Endothelial cell of umbilical vein (primary cell): ENCODE results near the gene PDE7B. TPM values are rescaled to one million over a fixed set of nuclear protein-coding genes. Genes with fewer than 3 reads are reported as not detected.

ENCODE experiments used
- BruUV-seq: library from RNA; stranded (reverse); fragments of 400-500 nt; replicated peaks from 2 replicates; lab custom pipeline; 2021; lab: Mats Ljungman, UMichigan
- CTCF ChIA-PET: fragments of 300-600, 350-600 bp; sonication (Branson Sonifier 250); formaldehyde crosslinking; loops from one replicate; lab custom pipeline; 2021; ENCODE audit warnings: antibody characterized with exemption, inconsistent platforms; lab: Charles Lee
- POLR2A ChIA-PET: fragments of 300-600, 350-600 bp; sonication (Branson Sonifier 250); formaldehyde crosslinking; loops from one replicate; lab custom pipeline; 2021; ENCODE audit warnings: antibody characterized with exemption, inconsistent platforms; lab: Charles Lee
- DNase-seq: peaks from one replicate; pipeline ENCODE4 v3.0.0-alpha.2; 2011; ENCODE audit warnings: low read depth, low spot score
- FAIRE-seq: peaks from 2 replicates; lab custom pipeline; 2011; peaks lifted over from hg19 to GRCh38; lab: Jason Lieb, UNC
- H2AFZ ChIP-seq: 2 replicates; pipeline ENCODE4 v1.6.0; 2012; ENCODE audit warnings: low read depth, low read length, control low read depth, inconsistent platforms
- H3K27ac ChIP-seq: 2 replicates; pipeline ENCODE4 v1.5.1; 2011; ENCODE audit warnings: low read depth, mild to moderate bottlenecking, control low read depth, low read length, moderate library complexity; ENCODE audit not compliant: insufficient read depth
- H3K27me3 ChIP-seq, 2 experiments: 2 replicates each; pipeline versions ENCODE4 v1.6.0 to v1.6.1; 2011; ENCODE audit warnings: low read length in 2 of 2, mixed read lengths in 1 of 2; ENCODE audit not compliant: control insufficient read depth in 2 of 2, insufficient read depth in 2 of 2
- H3K36me3 ChIP-seq, 2 experiments: 2 replicates in 1 of 2; 3 replicates in 1 of 2; pipeline ENCODE4 v1.5.1; 2011; ENCODE audit warnings: low read length in 2 of 2, mild to moderate bottlenecking in 1 of 2, moderate library complexity in 1 of 2; ENCODE audit not compliant: control insufficient read depth in 2 of 2, insufficient read depth in 2 of 2; ENCODE audit errors: extremely low read depth in 1 of 2
- H3K4me1 ChIP-seq: 3 replicates; pipeline ENCODE4 v1.5.1; 2011; ENCODE audit warnings: mild to moderate bottlenecking, low read length; ENCODE audit not compliant: control insufficient read depth, insufficient read depth; ENCODE audit errors: extremely low read depth
- H3K4me2 ChIP-seq: 2 replicates; pipeline ENCODE4 v1.6.1; 2011; ENCODE audit warnings: low read length, control low read depth, mixed read lengths; ENCODE audit not compliant: insufficient read depth
- H3K4me3 ChIP-seq, 3 experiments: fragments of 200-600 bp in 1 of 3; sonication (generic), shearing (Covaris generic) in 1 of 3; replicated peaks in 1 of 3; 2 replicates each; pipeline ENCODE4 v1.5.1; 2011 to 2016; ENCODE audit warnings: control low read depth in 3 of 3, low read length in 3 of 3, mild to moderate bottlenecking in 2 of 3, inconsistent platforms in 1 of 3, low read depth in 1 of 3, moderate library complexity in 1 of 3; ENCODE audit not compliant: insufficient read depth in 1 of 3
- H3K79me2 ChIP-seq: 2 replicates; pipeline ENCODE4 v1.6.0; 2012; ENCODE audit warnings: low read length, inconsistent platforms; ENCODE audit not compliant: control insufficient read depth, insufficient read depth
- H3K9ac ChIP-seq: replicated peaks from 2 replicates; pipeline ENCODE3; 2011; ENCODE audit warnings: low read length, control low read depth; ENCODE audit not compliant: insufficient read depth; ENCODE audit errors: extremely low read depth
- H3K9me1 ChIP-seq: replicated peaks from 3 replicates; pipeline ENCODE4 v1.6.0; 2011; ENCODE audit warnings: mild to moderate bottlenecking, low read length; ENCODE audit not compliant: control insufficient read depth, insufficient read depth; ENCODE audit errors: extremely low read depth
- H3K9me3 ChIP-seq: replicated peaks from 2 replicates; pipeline ENCODE4 v1.5.1; 2012; ENCODE audit warnings: low read length, inconsistent platforms; ENCODE audit not compliant: control insufficient read depth, insufficient read depth
- H4K20me1 ChIP-seq: replicated peaks from 2 replicates; pipeline ENCODE3; 2011; ENCODE audit warnings: mild to moderate bottlenecking, low read length; ENCODE audit not compliant: control insufficient read depth, insufficient read depth; ENCODE audit errors: extremely low read depth
- EZH2 ChIP-seq: IDR thresholded peaks from 2 replicates; pipeline ENCODE4 v1.6.1; 2012; ENCODE audit warnings: borderline replicate concordance, low read depth, mild to moderate bottlenecking, moderate library complexity, low read length, inconsistent platforms; ENCODE audit not compliant: severe bottlenecking
- FOS ChIP-seq: IDR thresholded peaks from 2 replicates; pipeline ENCODE4 v1.6.1; 2011; ENCODE audit warnings: mild to moderate bottlenecking, low read length, moderate library complexity, borderline replicate concordance; ENCODE audit not compliant: insufficient read depth
- GATA2 ChIP-seq: IDR thresholded peaks from 2 replicates; pipeline ENCODE4 v1.7.0; 2011; ENCODE audit warnings: low read depth, mild to moderate bottlenecking, moderate library complexity, mixed read lengths, low read length; ENCODE audit not compliant: insufficient read length, insufficient read depth
- JUN ChIP-seq: IDR thresholded peaks from 2 replicates; pipeline ENCODE4 v1.6.1; 2011; ENCODE audit warnings: borderline replicate concordance, low read depth; ENCODE audit not compliant: insufficient read length, insufficient read depth
- MYC ChIP-seq: IDR thresholded peaks from one replicate; pipeline ENCODE4 v1.6.1; 2011; ENCODE audit warnings: mild to moderate bottlenecking, low read depth, low read length
- dilution Hi-C: fragments of 300-500 bp; cut with MboI; formaldehyde crosslinking; loops from one replicate; pipeline ENCODE4 v1.15.0; 2019; ENCODE audit warnings: low sequenced_read_pairs; ENCODE audit not compliant: extremely low pct_ligation_motif_present
- intact Hi-C: fragments of 100-400 bp; cut with micrococcal nuclease; formaldehyde crosslinking; loops from one replicate; pipeline ENCODE4 v1.10.0; 2022
- polyA plus RNA-seq, 4 experiments: library from polyadenylated mRNA; depleted of rRNA in 3 of 4; stranded (reverse) in 3 of 4; unstranded in 1 of 4; fragments of >200 nt; gene quantifications; 2 replicates each; pipeline versions ENCODE4 v1.2.1 to v1.2.3, GENCODE V29; 2011 to 2012; ENCODE audit warnings: missing spikeins in 1 of 4
- total RNA-seq: library from RNA; stranded (reverse); gene quantifications from 2 replicates; pipeline ENCODE4 v1.2.3, GENCODE V29; 2021
- TF ChIP-seq, protein P1 (sequence below): IDR thresholded peaks from 2 replicates; pipeline ENCODE4 v1.6.1; 2011; ENCODE audit not compliant: insufficient read depth, insufficient read length

The PDE7B gene
- total and polyA plus RNA-seq, 2 donors (not counting 3 experiments of a cell fraction or from before 2014, with no cell fraction given) = 20.6 to 25.1 TPM

DNA sequence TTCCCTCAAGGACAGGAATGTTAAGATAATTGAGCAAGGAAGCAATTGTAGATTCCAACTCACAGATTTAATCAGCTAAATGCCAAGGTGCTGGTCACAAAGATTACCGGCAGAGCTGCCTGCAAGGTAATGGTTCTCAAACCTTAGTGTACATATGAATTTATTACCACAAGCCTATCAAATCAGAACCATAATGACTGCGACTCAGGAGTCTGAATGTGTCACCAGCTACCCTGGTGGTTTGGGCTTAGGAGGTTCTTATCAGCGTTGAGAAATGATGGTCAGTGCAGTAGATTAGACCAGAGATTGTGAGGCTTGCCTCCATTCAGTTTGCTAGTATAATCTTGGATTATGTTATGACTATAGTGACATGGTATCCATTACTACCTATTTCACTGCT lies 319.7 kb downstream of the PDE7B start:
- no TSS peak for BruUV-seq
- H3K27ac ChIP-seq = no peak overlapping the region
- no peaks in the 10 kb centered on the region for H3K9me1 ChIP-seq
- H3K79me2 ChIP-seq = no peaks in the 10 kb centered on the region
- dilution Hi-C loops (no loop called here), intact Hi-C loops (no loop called here)
- H3K4me3 ChIP-seq = no peak overlapping the region
- H3K4me1 ChIP-seq = peaks cover 13% of the 10 kb centered on the region
- H3K27me3 ChIP-seq = no peaks in the 10 kb centered on the region
- DNase-seq = no peak
- no peak for TF ChIP-seq MYC
- no peak for TF ChIP-seq EZH2
- no peak for TF ChIP-seq JUN
- no peak for TF ChIP-seq GATA2
- no peak overlapping the region for H2AFZ ChIP-seq
- H3K9me3 ChIP-seq = no peaks in the 10 kb centered on the region
- no peak overlapping the region for H3K9ac ChIP-seq
- POLR2A ChIA-PET = no interaction called here
- H3K36me3 ChIP-seq = peaks cover 10 to 11% of the 10 kb centered on the region in 2 experiments
- FAIRE-seq = no peak
- no peak overlapping the region for H3K4me2 ChIP-seq
- no peaks in the 10 kb centered on the region for H4K20me1 ChIP-seq
- CTCF ChIA-PET = no interaction called here

DNA sequence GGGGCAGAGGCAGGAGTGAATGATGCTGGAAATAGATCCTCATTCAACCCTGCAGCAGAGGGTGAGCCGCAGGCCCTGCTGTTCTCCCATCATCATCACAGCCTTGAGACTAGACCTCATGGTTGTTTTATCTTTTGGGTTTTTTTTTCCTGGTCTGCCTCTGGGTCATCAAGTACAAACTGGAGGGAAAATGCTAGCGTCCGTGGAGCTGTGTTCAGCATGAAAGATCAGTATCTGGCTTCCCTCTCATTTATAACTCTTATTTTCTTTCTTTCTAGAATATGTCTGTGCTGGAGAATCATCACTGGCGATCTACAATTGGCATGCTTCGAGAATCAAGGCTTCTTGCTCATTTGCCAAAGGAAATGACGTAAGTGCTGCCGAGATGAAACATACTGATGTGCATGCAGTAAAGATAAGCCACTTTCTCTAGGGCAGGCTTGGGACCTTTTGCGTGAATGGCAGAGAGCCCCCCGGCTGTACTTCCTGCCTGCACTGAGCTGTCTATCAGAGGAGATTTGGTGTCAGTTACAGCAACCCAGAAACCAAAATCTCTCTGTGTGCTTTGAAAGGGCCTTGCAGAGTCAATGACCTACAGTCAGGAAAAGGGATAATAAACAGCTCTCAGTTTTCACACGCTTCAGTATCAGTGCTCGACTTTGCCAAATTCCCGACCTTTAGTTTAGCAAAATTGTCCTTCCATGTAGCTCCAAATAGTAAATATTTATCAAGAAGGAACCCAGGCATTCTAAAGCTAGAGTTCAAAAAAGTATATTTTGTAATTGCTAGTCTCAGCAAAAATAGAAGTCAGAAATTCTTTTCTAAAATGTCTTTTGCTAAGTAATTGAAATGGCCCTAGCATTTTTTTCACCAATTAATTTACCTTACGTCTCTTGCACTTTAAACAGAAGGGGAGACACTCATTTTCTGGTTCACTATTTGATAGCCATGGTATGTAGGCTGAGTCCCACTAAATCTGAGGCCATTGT lies 322.3 kb downstream of the PDE7B start:
- peak overlapping the region; percentile 26 for H3K4me2 ChIP-seq
- H2AFZ ChIP-seq = peak overlapping the region; percentile 7
- FAIRE-seq (peak; percentile 85), DNase-seq (peak; percentile 89)
- dilution Hi-C loops = no loop called here
- no peak overlapping the region for H3K4me3 ChIP-seq
- H4K20me1 ChIP-seq = no peaks in the 10 kb centered on the region
- peaks cover 5 to 6% of the 10 kb centered on the region in 2 experiments for H3K36me3 ChIP-seq
- H3K9me1 ChIP-seq = no peaks in the 10 kb centered on the region
- no peaks in the 10 kb centered on the region for H3K79me2 ChIP-seq
- H3K27ac ChIP-seq = peak overlapping the region; percentile 69
- TF ChIP-seq GATA2 (peak; percentile 97), JUN (peak; percentile 71), FOS (peak; percentile 43)
- TF ChIP-seq, protein P1, sequence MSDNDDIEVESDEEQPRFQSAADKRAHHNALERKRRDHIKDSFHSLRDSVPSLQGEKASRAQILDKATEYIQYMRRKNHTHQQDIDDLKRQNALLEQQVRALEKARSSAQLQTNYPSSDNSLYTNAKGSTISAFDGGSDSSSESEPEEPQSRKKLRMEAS = no peak
- intact Hi-C loops = loop anchor here (1.0 kb wide), 1 partner anchor 137 kb away; no protein-coding TSS in a partner anchor
- CTCF ChIA-PET = interaction anchor here (0.7 to 1.2 kb wide), 4 partner anchors 71 to 497 kb away, joined by 3 to 5 read pairs (median 3); no protein-coding TSS in a partner anchor
- H3K27me3 ChIP-seq = no peaks in the 10 kb centered on the region
- H3K9ac ChIP-seq = peak overlapping the region; percentile 12
- H3K9me3 ChIP-seq = no peaks in the 10 kb centered on the region
- H3K4me1 ChIP-seq = peaks cover 13% of the 10 kb centered on the region
- BruUV-seq = TSS peak; percentile 23
- POLR2A ChIA-PET = no interaction called here
